Trophoblast cell (in vitro differentiated cells and primary cell): ENCODE data around the gene SNX11.

Experiments used
- DNase-seq, 2 donors: peaks; one replicate each; pipeline ENCODE4 v3.0.0-alpha.2; 2016
- H2AFZ ChIP-seq: 2 replicates; pipeline ENCODE4 v1.6.1; 2013; ENCODE audit warnings: low read length, moderate library complexity, mild to moderate bottlenecking; ENCODE audit not compliant: insufficient read depth, poor library complexity
- H2AK5ac ChIP-seq: 2 replicates; pipeline ENCODE4 v1.6.1; 2013; ENCODE audit warnings: mild to moderate bottlenecking, low read length
- H2BK120ac ChIP-seq: 2 replicates; pipeline ENCODE4 v1.6.1; 2013; ENCODE audit warnings: low read length, mild to moderate bottlenecking, moderate library complexity; ENCODE audit not compliant: insufficient read depth, poor library complexity
- H2BK12ac ChIP-seq: 2 replicates; pipeline ENCODE4 v1.6.1; 2013; ENCODE audit warnings: mild to moderate bottlenecking, low read length, moderate library complexity
- H2BK5ac ChIP-seq: 2 replicates; pipeline ENCODE4 v1.6.1; 2013; ENCODE audit warnings: low read length, low read depth, moderate library complexity, mild to moderate bottlenecking; ENCODE audit not compliant: poor library complexity
- H3K14ac ChIP-seq: 2 replicates; pipeline ENCODE4 v1.6.1; 2013; ENCODE audit warnings: mild to moderate bottlenecking, low read length
- H3K18ac ChIP-seq: 2 replicates; pipeline ENCODE4 v1.6.1; 2013; ENCODE audit warnings: mild to moderate bottlenecking, low read length
- H3K23ac ChIP-seq: 2 replicates; pipeline ENCODE4 v1.6.1; 2013; ENCODE audit warnings: low read length
- H3K27ac ChIP-seq: 2 replicates; pipeline ENCODE4 v1.5.1; 2013; ENCODE audit warnings: low read depth, mild to moderate bottlenecking, inconsistent platforms, low read length, moderate library complexity
- H3K27me3 ChIP-seq: 2 replicates; pipeline ENCODE4 v1.6.1; 2013; ENCODE audit warnings: inconsistent platforms, mild to moderate bottlenecking, low read length, moderate library complexity; ENCODE audit not compliant: insufficient read depth
- H3K36me3 ChIP-seq, 2 experiments: 1 replicate in 1 of 2; 2 replicates in 1 of 2; pipeline ENCODE4 v1.6.1; 2013; ENCODE audit warnings: low read length in 2 of 2, mild to moderate bottlenecking in 2 of 2, moderate library complexity in 1 of 2; ENCODE audit not compliant: insufficient read depth in 2 of 2, control insufficient read depth in 1 of 2
- H3K4ac ChIP-seq: 2 replicates; pipeline ENCODE4 v1.6.1; 2013; ENCODE audit warnings: low read depth, mild to moderate bottlenecking, low read length, moderate library complexity
- H3K4me1 ChIP-seq, 2 experiments: 1 replicate in 1 of 2; 2 replicates in 1 of 2; pipeline ENCODE4 v1.6.1; 2013; ENCODE audit warnings: low read length in 2 of 2, mild to moderate bottlenecking in 2 of 2, moderate library complexity in 1 of 2; ENCODE audit not compliant: insufficient read depth in 2 of 2, control insufficient read depth in 1 of 2
- H3K4me2 ChIP-seq: 2 replicates; pipeline ENCODE4 v1.6.1; 2013; ENCODE audit warnings: inconsistent platforms, mild to moderate bottlenecking, low read length, moderate library complexity
- H3K4me3 ChIP-seq: 2 replicates; pipeline ENCODE4 v1.5.1; 2013; ENCODE audit warnings: mild to moderate bottlenecking, low read depth, low read length, inconsistent platforms
- H3K79me1 ChIP-seq: one replicate; pipeline ENCODE4 v1.6.1; 2013; ENCODE audit warnings: low read length
- H3K79me2 ChIP-seq: 2 replicates; pipeline ENCODE4 v1.6.1; 2013; ENCODE audit warnings: low read length, mild to moderate bottlenecking; ENCODE audit not compliant: control insufficient read depth, insufficient read depth, poor library complexity
- H3K9ac ChIP-seq: 2 replicates; pipeline ENCODE4 v1.6.1; 2013; ENCODE audit warnings: mild to moderate bottlenecking, low read length
- H3K9me3 ChIP-seq: 2 replicates; pipeline ENCODE4 v1.6.1; 2013; ENCODE audit warnings: low read depth, mild to moderate bottlenecking, control low read depth, inconsistent platforms, low read length; ENCODE audit not compliant: insufficient read depth
- H4K12ac ChIP-seq: 2 replicates; pipeline ENCODE4 v1.6.1; 2013; ENCODE audit warnings: low read depth, mild to moderate bottlenecking, low read length, moderate library complexity
- H4K8ac ChIP-seq: 2 replicates; pipeline ENCODE4 v1.6.1; 2013; ENCODE audit warnings: low read depth, mild to moderate bottlenecking, low read length, moderate library complexity
- H4K91ac ChIP-seq: one replicate; pipeline ENCODE4 v1.6.1; 2013; ENCODE audit warnings: low read depth, mild to moderate bottlenecking, low read length, moderate library complexity
- WGBS: extraction: QIAGEN DNeasy Blood & Tissue Kit; methylation state at CpG from one replicate; pipeline ENCODE4 v1.1.7; 2013; ENCODE audit warnings: missing lambda C conversion rate; ENCODE audit not compliant: insufficient read length, insufficient coverage; ENCODE audit errors: extremely low coverage; 5-methylcytosine and 5-hydroxymethylcytosine counted together

SNX11 gene

DNA sequence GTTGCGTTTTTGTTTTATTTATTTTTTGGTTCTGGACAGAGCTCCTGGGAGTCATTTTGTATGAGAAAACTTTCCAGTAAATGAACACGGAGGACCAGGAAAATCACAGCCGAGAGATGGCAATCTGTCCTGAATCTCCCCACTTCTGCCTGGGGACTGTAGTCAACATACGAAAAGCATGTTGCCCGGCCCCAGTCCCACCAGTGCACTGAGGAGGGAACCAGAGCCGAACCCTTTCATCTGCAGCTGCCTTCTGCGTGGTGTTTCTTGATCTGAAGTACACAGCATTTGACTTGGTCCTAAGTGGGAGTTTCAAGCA lies 18.9 kb downstream of the SNX11 start:
- Histone ChIP-seq H3K9me3 (no peaks in the 10 kb centered on the region), H3K4ac (no peak overlapping the region), H3K18ac (no peak overlapping the region), H3K79me2 (no peaks in the 10 kb centered on the region), H3K4me3 (no peak overlapping the region), H2BK120ac (no peak overlapping the region), H3K23ac (no peak overlapping the region), H2BK12ac (no peak overlapping the region), H3K27me3 (no peaks in the 10 kb centered on the region), H3K4me1 (peaks cover 5 to 8% of the 10 kb centered on the region in 2 experiments), H3K14ac (no peak overlapping the region), H3K36me3 (peaks cover 12 to 25% of the 10 kb centered on the region in 2 experiments), H3K9ac (no peak overlapping the region), H2AFZ (no peak overlapping the region), H4K12ac (no peak overlapping the region), H3K27ac (no peak overlapping the region), H2AK5ac (no peak overlapping the region), H3K4me2 (no peak overlapping the region), H2BK5ac (no peak overlapping the region), H4K91ac (no peak overlapping the region), H3K79me1 (no peaks in the 10 kb centered on the region), H4K8ac (no peak overlapping the region)
- no CpG with 5 or more reads among the region's 7 CpGs for WGBS
- DNase-seq: no peak

DNA sequence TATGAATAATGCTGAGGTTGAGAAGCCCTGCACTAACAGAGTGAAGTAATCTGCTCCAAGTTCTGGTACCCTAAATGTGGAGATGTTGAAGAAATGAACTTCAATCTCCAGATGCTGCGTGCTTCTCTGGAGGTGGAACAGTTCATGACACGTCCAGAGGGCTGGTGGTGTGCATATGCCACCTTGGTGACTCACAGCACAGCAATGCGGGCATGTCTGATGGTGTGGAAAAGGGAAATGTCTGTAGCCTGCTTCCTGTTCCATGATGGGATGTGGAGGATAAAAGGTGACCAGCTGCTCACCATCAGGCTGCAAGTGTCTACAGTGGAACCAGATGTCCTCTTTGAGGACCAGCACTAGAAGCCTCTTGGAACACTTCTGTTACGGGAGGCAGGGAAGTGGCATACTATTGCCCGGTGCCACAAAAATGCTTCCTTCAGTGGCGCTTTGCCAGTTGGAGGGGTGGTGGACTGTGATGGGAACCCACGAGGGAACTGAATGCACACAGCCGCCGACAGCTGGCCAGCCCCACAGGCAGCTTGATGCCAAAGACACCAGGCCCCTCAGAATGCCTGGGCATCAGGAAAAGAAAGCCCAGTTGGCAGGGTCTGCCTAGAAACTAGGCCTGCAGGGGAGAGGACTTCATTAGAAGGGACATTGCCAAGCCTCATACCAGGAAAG lies 19.9 kb downstream of the SNX11 start:
- no peak overlapping the region for H3K9ac ChIP-seq
- no peak overlapping the region for H3K23ac ChIP-seq
- no peaks in the 10 kb centered on the region for H3K9me3 ChIP-seq
- H3K18ac ChIP-seq: no peak overlapping the region
- peaks cover 4 to 15% of the 10 kb centered on the region in 2 experiments for H3K36me3 ChIP-seq
- H3K4me1 ChIP-seq: peaks cover 5 to 8% of the 10 kb centered on the region in 2 experiments
- H3K79me1 ChIP-seq: no peaks in the 10 kb centered on the region
- no peak overlapping the region for H3K14ac ChIP-seq
- no peak overlapping the region for H4K8ac ChIP-seq
- DNase-seq: peak; percentile 15 to 61
- no peak overlapping the region for H3K4me3 ChIP-seq
- no peak overlapping the region for H2AK5ac ChIP-seq
- H2AFZ ChIP-seq: no peak overlapping the region
- no peaks in the 10 kb centered on the region for H3K79me2 ChIP-seq
- H3K4me2 ChIP-seq: no peak overlapping the region
- H3K4ac ChIP-seq: no peak overlapping the region
- H2BK120ac ChIP-seq: no peak overlapping the region
- no peaks in the 10 kb centered on the region for H3K27me3 ChIP-seq
- no CpG with 5 or more reads among the region's 9 CpGs for WGBS
- H3K27ac ChIP-seq: no peak overlapping the region
- no peak overlapping the region for H4K91ac ChIP-seq
- H2BK12ac ChIP-seq: no peak overlapping the region
- no peak overlapping the region for H2BK5ac ChIP-seq
- no peak overlapping the region for H4K12ac ChIP-seq

DNA sequence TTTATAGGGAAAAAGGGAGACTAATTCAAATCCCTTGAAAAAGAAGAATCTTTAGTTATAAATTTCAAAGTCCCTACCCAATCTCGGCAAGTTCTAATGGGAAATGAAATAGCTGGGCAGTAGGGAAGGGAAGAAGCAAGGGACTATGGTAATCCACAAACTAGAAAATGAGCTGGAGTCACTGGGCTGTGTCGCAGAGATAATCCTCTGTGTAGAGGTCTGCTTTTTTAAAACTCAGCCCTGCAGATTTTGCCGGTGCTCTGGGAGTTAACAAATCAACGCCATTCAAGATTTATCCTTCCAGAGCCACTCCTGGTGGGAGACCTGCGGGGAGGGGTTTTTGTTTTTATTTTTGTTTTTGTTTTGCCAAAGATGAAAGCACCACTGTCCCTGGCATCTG lies 20.8 kb downstream of the SNX11 start:
- no peak overlapping the region for H2BK120ac ChIP-seq
- H3K4me2 ChIP-seq: no peak overlapping the region
- H3K36me3 ChIP-seq: peaks cover 0 to 6% of the 10 kb centered on the region in 2 experiments
- H3K27me3 ChIP-seq: no peaks in the 10 kb centered on the region
- H3K9me3 ChIP-seq: no peaks in the 10 kb centered on the region
- no peaks in the 10 kb centered on the region for H3K79me2 ChIP-seq
- no peak for DNase-seq
- H3K18ac ChIP-seq: no peak overlapping the region
- no peak overlapping the region for H3K4ac ChIP-seq
- no peak overlapping the region for H3K27ac ChIP-seq
- H2AK5ac ChIP-seq: no peak overlapping the region
- H4K91ac ChIP-seq: no peak overlapping the region
- H2BK5ac ChIP-seq: no peak overlapping the region
- no CpG with 5 or more reads among the region's 5 CpGs for WGBS
- H3K14ac ChIP-seq: no peak overlapping the region
- H3K4me1 ChIP-seq: peaks cover 5 to 8% of the 10 kb centered on the region in 2 experiments
- no peak overlapping the region for H4K12ac ChIP-seq
- H3K23ac ChIP-seq: no peak overlapping the region
- H3K4me3 ChIP-seq: no peak overlapping the region
- no peak overlapping the region for H2BK12ac ChIP-seq
- H3K9ac ChIP-seq: no peak overlapping the region
- H4K8ac ChIP-seq: no peak overlapping the region
- no peak overlapping the region for H2AFZ ChIP-seq
- H3K79me1 ChIP-seq: no peaks in the 10 kb centered on the region

DNA sequence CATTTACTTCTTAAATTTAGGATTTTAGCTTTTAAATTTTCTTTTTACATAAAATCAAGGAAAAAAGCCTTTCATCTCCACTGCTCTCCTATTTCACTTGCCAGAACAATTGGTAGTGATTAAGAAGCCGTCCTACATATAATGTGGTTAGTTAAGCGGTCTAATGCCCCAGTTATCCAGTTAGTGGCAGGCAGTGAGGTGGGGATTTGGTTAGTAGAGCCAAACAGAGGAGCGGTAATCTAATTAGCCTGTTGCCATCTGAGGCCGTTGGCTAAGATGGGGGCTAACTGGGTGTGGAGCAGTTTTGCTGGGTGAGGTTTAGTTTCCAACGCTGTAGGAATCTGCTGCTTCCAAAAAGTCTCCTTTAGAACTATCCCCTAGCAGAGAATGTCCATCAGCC lies 22.4 kb downstream of the SNX11 start:
- H3K4me3 ChIP-seq: no peak overlapping the region
- no peak overlapping the region for H4K8ac ChIP-seq
- no peaks in the 10 kb centered on the region for H3K79me1 ChIP-seq
- peaks cover 5 to 8% of the 10 kb centered on the region in 2 experiments for H3K4me1 ChIP-seq
- H3K23ac ChIP-seq: no peak overlapping the region
- no peaks in the 10 kb centered on the region for H3K79me2 ChIP-seq
- no peak overlapping the region for H4K12ac ChIP-seq
- no peak overlapping the region for H3K4me2 ChIP-seq
- WGBS: no CpG with 5 or more reads among the region's 5 CpGs
- DNase-seq: no peak
- no peaks in the 10 kb centered on the region for H3K9me3 ChIP-seq
- no peak overlapping the region for H2BK120ac ChIP-seq
- H2BK12ac ChIP-seq: no peak overlapping the region
- no peak overlapping the region for H3K14ac ChIP-seq
- H2AK5ac ChIP-seq: no peak overlapping the region
- no peak overlapping the region for H2BK5ac ChIP-seq
- H4K91ac ChIP-seq: no peak overlapping the region
- no peak overlapping the region for H3K27ac ChIP-seq
- H3K9ac ChIP-seq: no peak overlapping the region
- H3K4ac ChIP-seq: no peak overlapping the region
- H3K36me3 ChIP-seq: peaks cover 0 to 6% of the 10 kb centered on the region in 2 experiments
- H2AFZ ChIP-seq: no peak overlapping the region
- no peak overlapping the region for H3K18ac ChIP-seq
- H3K27me3 ChIP-seq: no peaks in the 10 kb centered on the region
